GM12878 (cell line): ENCODE measurements around the gene CLEC2L. TPM values are rescaled to one million over a fixed set of nuclear protein-coding genes. Genes with fewer than 3 reads are reported as not detected.

Experiments used
- ATAC-seq: fragments of 200-7000 bp; cut with Tn5 transposase; 3 replicates; pipeline ENCODE4 v1.9.1; 2020; ENCODE audit warnings: mild to moderate bottlenecking, moderate library complexity
- BruUV-seq: library from RNA; stranded (reverse); fragments of 400-500 nt; replicated peaks from 2 replicates; lab custom pipeline; 2021; lab: Mats Ljungman, UMichigan
- CTCF ChIA-PET: fragments of 300-600 bp; sonication (Branson Sonifier 250); formaldehyde crosslinking; extraction: SDS; loops from one replicate; lab custom pipeline; 2021; ENCODE audit warnings: inconsistent platforms; lab: Yijun Ruan, JAX
- POLR2A ChIA-PET: fragments of 350-600 bp; formaldehyde crosslinking; extraction: SDS; loops from one replicate; lab custom pipeline; 2021; ENCODE audit warnings: inconsistent platforms; lab: Charles Lee
- RAD21 ChIA-PET: fragments of 300-600 bp; sonication (Branson Sonifier 250); formaldehyde crosslinking; loops from one replicate; lab custom pipeline; 2023; ENCODE audit warnings: antibody characterized with exemption; ENCODE audit not compliant: unreplicated experiment; lab: Charles Lee
- SMC1A ChIA-PET: fragments of 300-600 bp; sonication (Branson Sonifier 250); formaldehyde crosslinking; loops from one replicate; lab custom pipeline; 2023; ENCODE audit not compliant: unreplicated experiment, uncharacterized antibody; lab: Charles Lee
- DNase-seq: peaks from one replicate; pipeline ENCODE4 v3.0.0-alpha.2; 2011; ENCODE audit warnings: low read depth, low spot score
- FAIRE-seq: peaks from 3 replicates; lab custom pipeline; 2011; peaks lifted over from hg19 to GRCh38; lab: Jason Lieb, UNC
- H2AFZ ChIP-seq: 2 replicates; pipeline ENCODE4 v1.6.0; 2011; ENCODE audit warnings: low read depth, low read length, control low read depth; ENCODE audit not compliant: control insufficient read depth
- H3K27ac ChIP-seq: 2 replicates; pipeline ENCODE4 v1.5.1; 2011; ENCODE audit warnings: control low read depth; ENCODE audit not compliant: control insufficient read depth, insufficient read depth
- H3K27me3 ChIP-seq, 2 experiments: replicated peaks in 1 of 2; 2 replicates each; pipeline versions ENCODE4 v1.6.0 to v1.6.1; 2011; ENCODE audit warnings: low read length in 1 of 2; ENCODE audit not compliant: control insufficient read depth in 2 of 2, insufficient read depth in 2 of 2
- H3K36me3 ChIP-seq, 2 experiments: 2 replicates each; pipeline ENCODE4 v1.5.1; 2011; ENCODE audit warnings: low read length in 1 of 2; ENCODE audit not compliant: control insufficient read depth in 2 of 2, insufficient read depth in 2 of 2
- H3K4me1 ChIP-seq: 2 replicates; pipeline ENCODE4 v1.6.1; 2011; ENCODE audit warnings: mild to moderate bottlenecking, low read length, moderate library complexity, mixed read lengths; ENCODE audit not compliant: control insufficient read depth, insufficient read depth
- H3K4me2 ChIP-seq: 2 replicates; pipeline ENCODE4 v1.6.0; 2011; ENCODE audit warnings: control low read depth; ENCODE audit not compliant: control insufficient read depth, insufficient read depth
- H3K4me3 ChIP-seq: fragments of 200-600 bp; sonication (generic); 2 replicates; pipeline ENCODE4 v1.5.1; 2016
- H3K79me2 ChIP-seq: 2 replicates; pipeline ENCODE4 v1.6.0; 2011; ENCODE audit warnings: low read length; ENCODE audit not compliant: control insufficient read depth, insufficient read depth
- H3K9ac ChIP-seq: 2 replicates; pipeline ENCODE4 v1.8.0; 2011; ENCODE audit warnings: low read length, control low read depth, mixed read lengths; ENCODE audit not compliant: control insufficient read depth, insufficient read depth
- H3K9me3 ChIP-seq: replicated peaks from 3 replicates; pipeline ENCODE4 v1.5.1; 2011; ENCODE audit warnings: mild to moderate bottlenecking, low read length; ENCODE audit not compliant: control insufficient read depth, insufficient read depth
- H4K20me1 ChIP-seq: 2 replicates; pipeline ENCODE4 v1.6.0; 2011; ENCODE audit not compliant: control insufficient read depth, insufficient read depth
- IKZF1 ChIP-seq: fragments of 450-650 bp; conservative IDR thresholded peaks from 2 replicates; pipeline ENCODE4 v1.6.1; 2017; ENCODE audit warnings: antibody characterized with exemption, mild to moderate bottlenecking
- MYC ChIP-seq: IDR thresholded peaks from 2 replicates; pipeline ENCODE4 v1.6.1; 2011; ENCODE audit warnings: mild to moderate bottlenecking, low read length, moderate library complexity, inconsistent platforms; ENCODE audit not compliant: insufficient read depth, insufficient replicate concordance, insufficient read length, severe bottlenecking
- SREBF1 ChIP-seq: IDR thresholded peaks from 2 replicates; pipeline ENCODE4 v1.6.1; 2012; ENCODE audit warnings: mild to moderate bottlenecking, low read length
- WGBS: methylation state at CpG from one replicate; pipeline ENCODE4 v1.1.6; 2016; ENCODE audit warnings: low lambda C conversion rate; ENCODE audit not compliant: insufficient replicate concordance, insufficient coverage; ENCODE audit errors: missing lambda C conversion rate; 5-methylcytosine and 5-hydroxymethylcytosine counted together
- in situ Hi-C: fragments of 300-500 bp; cut with MboI; formaldehyde crosslinking; loops from 9 replicates; pipeline ENCODE4 v1.14.3; 2018; ENCODE audit warnings: mixed read lengths
- intact Hi-C: fragments of 100-400 bp; cut with micrococcal nuclease; formaldehyde crosslinking; loops from one replicate; pipeline ENCODE4 v1.14.2; 2022; ENCODE audit not compliant: unreplicated experiment
- polyA plus RNA-seq, 11 experiments: library from polyadenylated mRNA; depleted of rRNA in 4 of 11; unstranded in 6 of 11; stranded (reverse) in 5 of 11; fragments of >200 nt; fragmentation: Nextera tagmentation in 4 of 11; fragmentation: Illumina TruSeq in 1 of 11; extraction: Ambion mirVana in 4 of 11; extraction: Trizol in 1 of 11; gene quantifications; 1 replicate in 1 of 11; 2 replicates in 10 of 11; pipeline versions ENCODE4 v1.2.1 to v1.2.3, GENCODE V29; 2011 to 2016; ENCODE audit warnings: inconsistent platforms in 2 of 11, missing spikeins in 2 of 11, low read depth in 1 of 11
- total RNA-seq, 4 experiments: library from RNA; depleted of rRNA in 3 of 4; stranded (reverse); fragments of >200 nt in 3 of 4; fragmentation: Illumina TruSeq in 1 of 4; extraction: Trizol in 1 of 4; gene quantifications; 2 replicates each; pipeline versions ENCODE4 v1.2.1 to v1.2.3, GENCODE V29; 2013 to 2021

CLEC2L gene
- total and polyA plus RNA-seq, 10 of the 15 experiments (the other 5 are each of a cell fraction or from before 2014, with no cell fraction given): not detected

GRCh38 chr7:139572704-139573385 is 49.4 kb downstream of the CLEC2L start:
- RAD21 ChIA-PET: no interaction called here
- POLR2A ChIA-PET: no interaction called here
- H3K9ac ChIP-seq: no peak overlapping the region
- DNase-seq (no peak), ATAC-seq (no peak), FAIRE-seq (no peak)
- no peaks in the 10 kb centered on the region for H3K9me3 ChIP-seq
- H3K4me3 ChIP-seq: no peak overlapping the region
- no TSS peak for BruUV-seq
- no peak overlapping the region for H2AFZ ChIP-seq
- no peak overlapping the region for H3K4me2 ChIP-seq
- no peaks in the 10 kb centered on the region for H4K20me1 ChIP-seq
- H3K4me1 ChIP-seq: no peaks in the 10 kb centered on the region
- no peaks in the 10 kb centered on the region for H3K27me3 ChIP-seq
- CTCF ChIA-PET: no interaction called here
- H3K79me2 ChIP-seq: no peaks in the 10 kb centered on the region
- intact Hi-C loops (no loop called here), in situ Hi-C loops (no loop called here)
- peaks cover 0 to 3% of the 10 kb centered on the region in 2 experiments for H3K36me3 ChIP-seq
- SMC1A ChIA-PET: no interaction called here
- TF ChIP-seq MYC: no peak
- H3K27ac ChIP-seq: no peak overlapping the region
- WGBS: 98% methylated on average over 9 of the region's 38 CpGs

- 99% methylated on average over 9 of the region's 9 CpGs for WGBS
- ChIA-PET CTCF (interaction anchor here (0.6 to 1.1 kb wide), 2 partner anchors 9 to 139 kb away, joined by 3 read pairs; no protein-coding TSS in a partner anchor), RAD21 (no interaction called here), SMC1A (no interaction called here), POLR2A (no interaction called here)
- intact Hi-C loops: no loop called here
- Histone ChIP-seq H3K27ac (no peak overlapping the region), H3K4me2 (no peak overlapping the region), H3K4me1 (no peaks in the 10 kb centered on the region), H2AFZ (no peak overlapping the region), H3K9me3 (no peaks in the 10 kb centered on the region), H3K9ac (no peak overlapping the region), H3K27me3 (no peaks in the 10 kb centered on the region), H4K20me1 (no peaks in the 10 kb centered on the region), H3K36me3 (peaks cover 0 to 3% of the 10 kb centered on the region in 2 experiments), H3K79me2 (no peaks in the 10 kb centered on the region), H3K4me3 (no peak overlapping the region)
- FAIRE-seq: no peak
- TF ChIP-seq IKZF1: no peak
- no peak for TF ChIP-seq SREBF1
- no peak for ATAC-seq
- DNase-seq: no peak
- BruUV-seq: no TSS peak
- in situ Hi-C loops: no loop called here
These were observed 50.4 kb downstream of the CLEC2L start for GRCh38 chr7:139573871-139574270.
